GM19023 (cell line): Measurements from ENCODE around the gene SETD4.

Experiments used
- ATAC-seq: cut with Tn5 transposase; IDR thresholded peaks from one replicate; pipeline ENCODE4 v1.9.1; 2021; ENCODE audit warnings: mild to moderate bottlenecking, moderate library complexity; ENCODE audit not compliant: unreplicated experiment

SETD4 gene

GRCh38 chr21:36015045-36015444, 45.3 kb downstream of the SETD4 start:
- ATAC-seq: no peak

GRCh38 chr21:36010801-36011200, 49.5 kb downstream of the SETD4 start:
- ATAC-seq: no peak

- ATAC-seq: no peak
Measured at GRCh38 chr21:36008505-36008904, 51.8 kb downstream of the SETD4 start.

GRCh38 chr21:36005879-36006400, 54.4 kb downstream of the SETD4 start:
- no peak for ATAC-seq

GRCh38 chr21:36005018-36005417, 55.3 kb downstream of the SETD4 start:
- ATAC-seq: no peak

- no peak for ATAC-seq
Measured at GRCh38 chr21:36004441-36004840, 55.9 kb downstream of the SETD4 start.

- ATAC-seq: no peak
Measured at GRCh38 chr21:36003776-36004175, 56.5 kb downstream of the SETD4 start.

GRCh38 chr21:35996217-35996616, 64.1 kb downstream of the SETD4 start:
- no peak for ATAC-seq

- no peak for ATAC-seq
Measured at GRCh38 chr21:35995522-35996088, 64.7 kb downstream of the SETD4 start.

GRCh38 chr21:35994613-35995012, 65.7 kb downstream of the SETD4 start:
- no peak for ATAC-seq

- ATAC-seq: no peak
Measured at GRCh38 chr21:35993875-35994490, 66.3 kb downstream of the SETD4 start.

GRCh38 chr21:35991131-35991530, 69.2 kb downstream of the SETD4 start:
- no peak for ATAC-seq

GRCh38 chr21:35990609-35991008, 69.7 kb downstream of the SETD4 start:
- ATAC-seq: no peak

- ATAC-seq: no peak
Measured at GRCh38 chr21:35989138-35989735, 71.1 kb downstream of the SETD4 start.

GRCh38 chr21:35988416-35989137, 71.7 kb downstream of the SETD4 start:
- ATAC-seq: no peak

GRCh38 chr21:35987475-35987874, 72.9 kb downstream of the SETD4 start:
- ATAC-seq: no peak

GRCh38 chr21:35984654-35985361, 75.5 kb downstream of the SETD4 start:
- ATAC-seq: no peak
